Measurements from ENCODE around the gene CACNA1H. TPM values are rescaled to one million over a fixed set of nuclear protein-coding genes. Genes with fewer than 3 reads are reported as not detected.
"Not testable (repeated sequence)": the region's sequence is repeated elsewhere in the genome, so short reads cannot be mapped to it uniquely, and the experiment has no call there.

The CACNA1H gene
- total RNA-seq, 5 donors from 2014 or later (not counting 1 experiment from before 2014, with no cell fraction given) = 3.4 to 8.2 (median 4.8) TPM

GRCh38 chr16:1228227-1228626, 75.3 kb downstream of the CACNA1H start:
- not testable (repeated sequence) for H3K27ac Mint-ChIP-seq

DNA sequence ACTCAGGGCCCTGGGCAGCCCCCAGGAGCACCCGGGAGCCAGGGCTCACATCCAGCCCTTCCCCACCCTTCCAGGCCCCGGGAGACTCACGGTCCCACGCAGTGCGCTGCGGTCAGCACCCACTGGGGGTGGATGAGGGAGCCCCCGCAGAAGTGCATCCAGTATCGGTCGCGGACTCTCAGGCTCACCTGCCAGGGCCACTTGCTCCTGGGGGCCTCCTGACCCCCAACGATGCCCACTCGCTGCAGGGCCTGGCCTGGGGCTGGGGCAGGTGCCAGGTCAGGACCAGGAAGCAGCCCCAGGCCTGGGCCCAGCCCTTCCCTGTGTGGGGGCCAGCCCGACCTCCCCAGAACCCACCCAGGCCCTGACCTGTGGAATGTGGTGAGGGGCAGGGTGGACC, 76.6 kb downstream of the CACNA1H start:
- H3K4me3 ChIP-seq (ENCODE audit: control insufficient read depth in 1 of 2, extremely low read depth in 1 of 2, low read length in 1 of 2); H3K9me3 Mint-ChIP-seq; H3K27ac ChIP-seq (ENCODE audit: low read length); H3K27me3 Mint-ChIP-seq; H3K9me3 ChIP-seq; DNase-seq; H3K36me3 ChIP-seq (ENCODE audit: control insufficient read depth in 2 of 2, extremely low read depth in 1 of 2, insufficient read depth in 1 of 2, low read length in 1 of 2); CTCF ChIA-PET; H3K4me1 ChIP-seq (ENCODE audit: control insufficient read depth in 1 of 2, extremely low read depth in 1 of 2, insufficient read depth in 2 of 2, low read length in 2 of 2); H3K36me3 Mint-ChIP-seq; H3K4me3 Mint-ChIP-seq; H3K4me1 Mint-ChIP-seq; ATAC-seq (replicated peaks in 1 of 4); H3K27me3 ChIP-seq (replicated peaks in 1 of 2; ENCODE audit: control insufficient read depth in 2 of 2, extremely low read depth in 1 of 2, insufficient read depth in 2 of 2, low read length in 1 of 2); POLR2A ChIA-PET; H3K27ac Mint-ChIP-seq: not testable (repeated sequence)
- no CpG with 5 or more reads among the region's 13 CpGs for WGBS (ENCODE audit: insufficient coverage)

More at GRCh38 chr16:1228227-1228626, 75.3 kb downstream of the CACNA1H start:
- POLR2A ChIA-PET; CTCF ChIA-PET; H3K36me3 Mint-ChIP-seq; ATAC-seq (replicated peaks in 1 of 4); H3K36me3 ChIP-seq (ENCODE audit: control insufficient read depth in 2 of 2, extremely low read depth in 1 of 2, insufficient read depth in 1 of 2, low read length in 1 of 2); H3K27me3 Mint-ChIP-seq; H3K4me1 ChIP-seq (ENCODE audit: control insufficient read depth in 1 of 2, extremely low read depth in 1 of 2, insufficient read depth in 2 of 2, low read length in 2 of 2); H3K9me3 ChIP-seq; H3K4me3 Mint-ChIP-seq; H3K9me3 Mint-ChIP-seq; H3K27me3 ChIP-seq (replicated peaks in 1 of 2; ENCODE audit: control insufficient read depth in 2 of 2, extremely low read depth in 1 of 2, insufficient read depth in 2 of 2, low read length in 1 of 2); H3K4me1 Mint-ChIP-seq; H3K4me3 ChIP-seq (ENCODE audit: control insufficient read depth in 1 of 2, extremely low read depth in 1 of 2, low read length in 1 of 2); H3K27ac ChIP-seq (ENCODE audit: low read length): not testable (repeated sequence)
- WGBS (ENCODE audit: insufficient coverage) = 73% methylated on average over 3 of the region's 7 CpGs
- peak in 1 of 35 experiments; percentile 2 for DNase-seq

- H3K4me3 Mint-ChIP-seq; POLR2A ChIA-PET; ATAC-seq (replicated peaks in 1 of 4); H3K4me1 Mint-ChIP-seq; H3K9me3 Mint-ChIP-seq; H3K36me3 ChIP-seq (ENCODE audit: control insufficient read depth in 2 of 2, extremely low read depth in 1 of 2, insufficient read depth in 1 of 2, low read length in 1 of 2); H3K27ac Mint-ChIP-seq; H3K27ac ChIP-seq (ENCODE audit: low read length); CTCF ChIA-PET; H3K4me1 ChIP-seq (ENCODE audit: control insufficient read depth in 1 of 2, extremely low read depth in 1 of 2, insufficient read depth in 2 of 2, low read length in 2 of 2); H3K4me3 ChIP-seq (ENCODE audit: control insufficient read depth in 1 of 2, extremely low read depth in 1 of 2, low read length in 1 of 2); DNase-seq; H3K27me3 ChIP-seq (replicated peaks in 1 of 2; ENCODE audit: control insufficient read depth in 2 of 2, extremely low read depth in 1 of 2, insufficient read depth in 2 of 2, low read length in 1 of 2); H3K36me3 Mint-ChIP-seq; H3K27me3 Mint-ChIP-seq; H3K9me3 ChIP-seq: not testable (repeated sequence)
- no CpG with 5 or more reads among the region's 11 CpGs for WGBS (ENCODE audit: insufficient coverage)
Measured at GRCh38 chr16:1230084-1230470, 77.2 kb downstream of the CACNA1H start, which contains the start of gene TPSB2. TPSB2 (minus strand) TSS chr16:1230184; CDS start chr16:1229951, 233 bp downstream.

DNA sequence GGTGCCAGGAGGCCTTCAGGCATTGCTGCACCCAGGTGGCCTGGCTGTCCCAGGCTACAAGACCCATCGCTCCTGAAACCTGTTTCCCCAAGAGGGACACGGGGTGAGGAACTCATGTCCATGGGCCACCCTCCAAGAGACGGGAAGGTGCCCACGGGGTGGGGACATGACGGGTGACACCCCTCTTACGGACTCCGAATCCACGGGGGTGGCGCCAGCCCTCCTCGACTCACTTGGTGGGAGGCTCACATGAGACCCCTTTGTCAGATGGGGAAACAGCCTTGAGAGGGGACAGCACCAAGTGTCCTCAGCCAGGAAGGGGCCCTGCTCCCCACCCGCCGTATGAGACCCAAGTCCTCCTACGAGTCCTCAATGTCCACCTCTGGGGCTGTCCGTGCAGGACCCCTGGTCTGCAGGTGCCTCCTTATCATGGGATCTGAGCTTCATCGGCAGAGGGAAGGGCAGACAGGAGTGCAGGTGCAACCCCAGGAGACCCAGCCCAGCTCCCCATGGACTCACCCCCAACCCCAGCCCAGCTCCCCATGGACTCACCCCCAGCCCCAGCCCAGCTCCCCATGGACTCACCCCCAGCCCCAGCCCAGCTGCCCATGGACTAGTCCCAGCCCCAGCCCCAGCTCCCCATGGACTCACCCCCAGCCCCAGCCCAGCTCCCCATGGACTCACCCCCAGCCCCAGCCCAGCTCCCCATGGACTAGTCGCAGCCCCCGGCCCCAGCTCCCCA, 77.7 kb downstream of the CACNA1H start:
- H3K4me1 ChIP-seq (ENCODE audit: control insufficient read depth in 1 of 2, extremely low read depth in 1 of 2, insufficient read depth in 2 of 2, low read length in 2 of 2); H3K27me3 Mint-ChIP-seq; ATAC-seq (replicated peaks in 1 of 4); H3K4me3 Mint-ChIP-seq; H3K9me3 Mint-ChIP-seq; H3K27ac Mint-ChIP-seq; H3K36me3 Mint-ChIP-seq; H3K27ac ChIP-seq (ENCODE audit: low read length); H3K4me1 Mint-ChIP-seq; H3K36me3 ChIP-seq (ENCODE audit: control insufficient read depth in 2 of 2, extremely low read depth in 1 of 2, insufficient read depth in 1 of 2, low read length in 1 of 2); H3K4me3 ChIP-seq (ENCODE audit: control insufficient read depth in 1 of 2, extremely low read depth in 1 of 2, low read length in 1 of 2); H3K27me3 ChIP-seq (replicated peaks in 1 of 2; ENCODE audit: control insufficient read depth in 2 of 2, extremely low read depth in 1 of 2, insufficient read depth in 2 of 2, low read length in 1 of 2); POLR2A ChIA-PET; H3K9me3 ChIP-seq: not testable (repeated sequence)
- peak in 1 of 35 experiments; percentile 2 for DNase-seq
- 77% methylated on average over 8 of the region's 17 CpGs for WGBS (ENCODE audit: insufficient coverage)
- CTCF ChIA-PET = interaction anchor here in 1 of 2 donors (0.7 kb wide), 1 partner anchor 60 kb away, joined by 3 read pairs; no protein-coding TSS in a partner anchor

DNA sequence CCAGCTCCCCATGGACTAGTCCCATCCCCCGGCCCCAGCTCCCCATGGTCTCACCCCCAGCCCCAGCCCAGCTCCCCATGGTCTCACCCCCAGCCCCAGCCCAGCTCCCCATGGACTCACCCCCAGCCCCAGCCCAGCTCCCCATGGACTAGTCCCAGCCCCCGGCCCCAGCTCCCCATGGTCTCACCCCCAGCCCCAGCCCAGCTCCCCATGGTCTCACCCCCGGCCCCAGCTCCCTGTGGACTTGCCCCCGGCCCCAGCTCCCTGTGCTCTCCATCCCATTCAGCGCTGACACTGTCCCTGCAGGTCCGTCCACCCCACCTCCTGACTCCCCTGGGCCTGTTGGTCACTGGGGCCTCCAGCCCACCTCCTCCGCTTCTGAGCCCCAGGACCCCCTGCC, 78.4 kb downstream of the CACNA1H start:
- H3K4me1 Mint-ChIP-seq; H3K27me3 ChIP-seq (replicated peaks in 1 of 2; ENCODE audit: control insufficient read depth in 2 of 2, extremely low read depth in 1 of 2, insufficient read depth in 2 of 2, low read length in 1 of 2); H3K27me3 Mint-ChIP-seq; H3K9me3 ChIP-seq; ATAC-seq (replicated peaks in 1 of 4); POLR2A ChIA-PET; H3K27ac ChIP-seq (ENCODE audit: low read length); H3K27ac Mint-ChIP-seq; H3K4me3 Mint-ChIP-seq; H3K36me3 ChIP-seq (ENCODE audit: control insufficient read depth in 2 of 2, extremely low read depth in 1 of 2, insufficient read depth in 1 of 2, low read length in 1 of 2); H3K9me3 Mint-ChIP-seq; H3K36me3 Mint-ChIP-seq; H3K4me3 ChIP-seq (ENCODE audit: control insufficient read depth in 1 of 2, extremely low read depth in 1 of 2, low read length in 1 of 2); H3K4me1 ChIP-seq (ENCODE audit: control insufficient read depth in 1 of 2, extremely low read depth in 1 of 2, insufficient read depth in 2 of 2, low read length in 2 of 2): not testable (repeated sequence)
- CTCF ChIA-PET = interaction anchor here in 1 of 2 donors (0.7 kb wide), 1 partner anchor 61 kb away, joined by 3 read pairs; no protein-coding TSS in a partner anchor
- peak in 1 of 35 experiments; percentile 1 for DNase-seq
- WGBS (ENCODE audit: insufficient coverage) = 50% methylated on average over 1 of the region's 7 CpGs

GRCh38 chr16:1232049-1232748, 79.3 kb downstream of the CACNA1H start:
- H3K27me3 Mint-ChIP-seq; H3K4me1 ChIP-seq (ENCODE audit: control insufficient read depth in 1 of 2, extremely low read depth in 1 of 2, insufficient read depth in 2 of 2, low read length in 2 of 2); H3K4me1 Mint-ChIP-seq; H3K36me3 ChIP-seq (ENCODE audit: control insufficient read depth in 2 of 2, extremely low read depth in 1 of 2, insufficient read depth in 1 of 2, low read length in 1 of 2); CTCF ChIA-PET; H3K9me3 Mint-ChIP-seq; H3K4me3 Mint-ChIP-seq; POLR2A ChIA-PET; H3K27me3 ChIP-seq (replicated peaks in 1 of 2; ENCODE audit: control insufficient read depth in 2 of 2, extremely low read depth in 1 of 2, insufficient read depth in 2 of 2, low read length in 1 of 2); H3K4me3 ChIP-seq (ENCODE audit: control insufficient read depth in 1 of 2, extremely low read depth in 1 of 2, low read length in 1 of 2); DNase-seq; H3K27ac Mint-ChIP-seq; H3K27ac ChIP-seq (ENCODE audit: low read length); H3K9me3 ChIP-seq; H3K36me3 Mint-ChIP-seq: not testable (repeated sequence)
- WGBS (ENCODE audit: insufficient coverage) = no CpG with 5 or more reads among the region's 47 CpGs
- ATAC-seq (replicated peaks in 1 of 4) = peak in 2 of 4 experiments; percentile 37 to 53
